ENCODE measurements around the gene NRXN3. TPM values are rescaled to one million over a fixed set of nuclear protein-coding genes. Genes with fewer than 3 reads are reported as not detected.

Gene NRXN3
- total and polyA plus RNA-seq, 2 of the 4 experiments (the other 2 are of a cell fraction), result 4.8 to 25.1 TPM

GRCh38 chr14:79840103-79840502, 1669.9 kb downstream of the NRXN3 start:
- no peak overlapping the region for H3K27ac ChIP-seq (ENCODE audit: insufficient read depth, low read length)
- H2AK5ac ChIP-seq (ENCODE audit: low read depth, low read length), result no peak overlapping the region
- H3K23ac ChIP-seq (ENCODE audit: low read depth, low read length), result no peak overlapping the region
- H2BK20ac ChIP-seq (ENCODE audit: low read depth, low read length), result no peak overlapping the region
- H3K36me3 ChIP-seq (ENCODE audit: control insufficient read depth, insufficient read depth, low read length), result no peaks in the 10 kb centered on the region
- CTCF ChIA-PET, result interaction anchor here (0.7 to 0.8 kb wide), 2 partner anchors 30 to 255 kb away, joined by 3 read pairs; no protein-coding TSS in a partner anchor
- no peaks in the 10 kb centered on the region for H3K27me3 ChIP-seq (ENCODE audit: control insufficient read depth, insufficient read depth, low read length)
- no peak overlapping the region for H4K91ac ChIP-seq (ENCODE audit: insufficient read depth, low read depth, low read length)
- H2BK120ac ChIP-seq (ENCODE audit: low read depth, low read length), result no peak overlapping the region
- H3K9ac ChIP-seq (ENCODE audit: low read depth, low read length), result no peak overlapping the region
- POLR2A ChIA-PET (ENCODE audit: unreplicated experiment), result no interaction called here
- DNase-seq, result no peak
- no peaks in the 10 kb centered on the region for H3K9me3 ChIP-seq (ENCODE audit: control insufficient read depth, insufficient read depth, low read length)
- TF ChIP-seq, protein P1, sequence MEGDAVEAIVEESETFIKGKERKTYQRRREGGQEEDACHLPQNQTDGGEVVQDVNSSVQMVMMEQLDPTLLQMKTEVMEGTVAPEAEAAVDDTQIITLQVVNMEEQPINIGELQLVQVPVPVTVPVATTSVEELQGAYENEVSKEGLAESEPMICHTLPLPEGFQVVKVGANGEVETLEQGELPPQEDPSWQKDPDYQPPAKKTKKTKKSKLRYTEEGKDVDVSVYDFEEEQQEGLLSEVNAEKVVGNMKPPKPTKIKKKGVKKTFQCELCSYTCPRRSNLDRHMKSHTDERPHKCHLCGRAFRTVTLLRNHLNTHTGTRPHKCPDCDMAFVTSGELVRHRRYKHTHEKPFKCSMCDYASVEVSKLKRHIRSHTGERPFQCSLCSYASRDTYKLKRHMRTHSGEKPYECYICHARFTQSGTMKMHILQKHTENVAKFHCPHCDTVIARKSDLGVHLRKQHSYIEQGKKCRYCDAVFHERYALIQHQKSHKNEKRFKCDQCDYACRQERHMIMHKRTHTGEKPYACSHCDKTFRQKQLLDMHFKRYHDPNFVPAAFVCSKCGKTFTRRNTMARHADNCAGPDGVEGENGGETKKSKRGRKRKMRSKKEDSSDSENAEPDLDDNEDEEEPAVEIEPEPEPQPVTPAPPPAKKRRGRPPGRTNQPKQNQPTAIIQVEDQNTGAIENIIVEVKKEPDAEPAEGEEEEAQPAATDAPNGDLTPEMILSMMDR (conservative IDR thresholded peaks at IDR 0.05; ENCODE audit: low read depth, low read length), result no peak
- TF ChIP-seq CEBPB (IDR thresholded peaks at IDR 0.05; ENCODE audit: low read depth, low read length) (no peak), CHD1 (IDR thresholded peaks at IDR 0.05; ENCODE audit: low read depth, low read length) (no peak), SMC3 (IDR thresholded peaks at IDR 0.05; ENCODE audit: low read depth, low read length) (no peak), MAZ (IDR thresholded peaks at IDR 0.05; ENCODE audit: borderline replicate concordance, low read depth, low read length) (no peak), RCOR1 (IDR thresholded peaks at IDR 0.05; ENCODE audit: insufficient replicate concordance, low read length) (no peak), ELK1 (IDR thresholded peaks at IDR 0.05; ENCODE audit: borderline replicate concordance, low read depth, low read length) (no peak), POLR2A (IDR thresholded peaks at IDR 0.05; ENCODE audit: low read depth, low read length) (no peak), RFX5 (IDR thresholded peaks at IDR 0.05; ENCODE audit: low read depth, low read length) (no peak), MXI1 (IDR thresholded peaks at IDR 0.05; ENCODE audit: borderline replicate concordance, low read depth, low read length) (no peak), FOS (IDR thresholded peaks at IDR 0.05; ENCODE audit: low read depth, low read length) (no peak), MAFK (IDR thresholded peaks at IDR 0.05; ENCODE audit: low read depth, low read length) (no peak), BHLHE40 (IDR thresholded peaks at IDR 0.05; ENCODE audit: low read depth, low read length) (no peak), RAD21 (IDR thresholded peaks at IDR 0.05; ENCODE audit: low read length) (no peak), NFE2L2 (IDR thresholded peaks at IDR 0.05; ENCODE audit: low read depth, low read length) (no peak)
- TF ChIP-seq, protein P2, sequence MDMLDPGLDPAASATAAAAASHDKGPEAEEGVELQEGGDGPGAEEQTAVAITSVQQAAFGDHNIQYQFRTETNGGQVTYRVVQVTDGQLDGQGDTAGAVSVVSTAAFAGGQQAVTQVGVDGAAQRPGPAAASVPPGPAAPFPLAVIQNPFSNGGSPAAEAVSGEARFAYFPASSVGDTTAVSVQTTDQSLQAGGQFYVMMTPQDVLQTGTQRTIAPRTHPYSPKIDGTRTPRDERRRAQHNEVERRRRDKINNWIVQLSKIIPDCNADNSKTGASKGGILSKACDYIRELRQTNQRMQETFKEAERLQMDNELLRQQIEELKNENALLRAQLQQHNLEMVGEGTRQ (IDR thresholded peaks at IDR 0.05; ENCODE audit: low read depth, low read length), result no peak
- H3K79me1 ChIP-seq (ENCODE audit: low read depth in 1 of 2, low read length in 2 of 2), result no peaks in the 10 kb centered on the region
- in situ Hi-C loops (cut with MboI; ENCODE audit: low sequenced_read_pairs) (no loop called here), dilution Hi-C loops (cut with HindIII; ENCODE audit: low sequenced_read_pairs, unreplicated experiment) (no loop called here), intact Hi-C loops (cut with micrococcal nuclease) (no loop called here)
- no peak overlapping the region for H4K8ac ChIP-seq (ENCODE audit: low read depth in 2 of 2, low read length in 2 of 2)
- no peak for ATAC-seq (ENCODE audit: low read depth)
- no peak overlapping the region for H3K56ac ChIP-seq (ENCODE audit: extremely low read depth, insufficient read depth, low read length)
- H4K20me1 ChIP-seq (ENCODE audit: insufficient read depth, low read length), result no peaks in the 10 kb centered on the region
- no peak overlapping the region for H2AK9ac ChIP-seq (replicated peaks; ENCODE audit: low read depth, low read length, poor library complexity)
- no peak overlapping the region for H3K4me2 ChIP-seq (ENCODE audit: low read depth, low read length)
- peaks cover 2% of the 10 kb centered on the region; the same call in 1 of the 2 replicates for H3K4me1 ChIP-seq (ENCODE audit: control insufficient read depth, insufficient read depth, low read length)
- no peak overlapping the region for H2AFZ ChIP-seq (replicated peaks; ENCODE audit: low read length, poor library complexity)
- no peak overlapping the region for H3K14ac ChIP-seq (replicated peaks; ENCODE audit: low read depth, low read length)
- no peak overlapping the region for H3K4ac ChIP-seq (ENCODE audit: low read depth, low read length)
- H2BK5ac ChIP-seq (ENCODE audit: low read depth, low read length, poor library complexity, severe bottlenecking), result no peak overlapping the region
- no peak overlapping the region for H3K18ac ChIP-seq (ENCODE audit: low read depth, low read length)
- no TSS peak for BruUV-seq (replicated peaks)
- no peak overlapping the region for H4K5ac ChIP-seq (ENCODE audit: low read depth, low read length)
- no peaks in the 10 kb centered on the region for H3K9me1 ChIP-seq (ENCODE audit: insufficient read depth, low read length)
- no peak overlapping the region for H3K4me3 ChIP-seq (ENCODE audit: insufficient read depth, low read depth, low read length)
- H2BK15ac ChIP-seq (ENCODE audit: low read depth, low read length), result no peak overlapping the region

Measured in IMR-90 (cell line).